HG02763 (cell line): Measurements from ENCODE around the gene C2CD4C.
"Not testable (repeated sequence)": the region's sequence is repeated elsewhere in the genome, so short reads cannot be mapped to it uniquely, and the experiment has no call there.

Experiments used
- ATAC-seq: cut with Tn5 transposase; IDR thresholded peaks from one replicate; pipeline ENCODE4 v1.9.1; 2021; ENCODE audit warnings: mild to moderate bottlenecking, moderate library complexity; ENCODE audit not compliant: unreplicated experiment

Gene C2CD4C

GRCh38 chr19:438416-438958 is 29.5 kb upstream of the C2CD4C start:
- ATAC-seq: no peak

- no peak for ATAC-seq
These were observed 28.1 kb upstream of the C2CD4C start for GRCh38 chr19:437041-437440.

GRCh38 chr19:436413-436950 is 27.5 kb upstream of the C2CD4C start:
- no peak for ATAC-seq

GRCh38 chr19:435707-436412 is 26.9 kb upstream of the C2CD4C start:
- no peak for ATAC-seq

GRCh38 chr19:435056-435706 is 26.2 kb upstream of the C2CD4C start:
- no peak for ATAC-seq

- ATAC-seq: no peak
These were observed 25.4 kb upstream of the C2CD4C start for GRCh38 chr19:434152-434960.

- ATAC-seq: no peak
These were observed 21.8 kb upstream of the C2CD4C start for GRCh38 chr19:430701-431100.

GRCh38 chr19:428149-428548 is 19.2 kb upstream of the C2CD4C start:
- no peak for ATAC-seq

- not testable (repeated sequence) for ATAC-seq
These were observed 18.7 kb upstream of the C2CD4C start for GRCh38 chr19:427675-428074.

GRCh38 chr19:426725-427445 is 17.9 kb upstream of the C2CD4C start:
- no peak for ATAC-seq

- ATAC-seq: no peak
These were observed 16.1 kb upstream of the C2CD4C start for GRCh38 chr19:425056-425455.

- ATAC-seq: no peak
These were observed 15.6 kb upstream of the C2CD4C start for GRCh38 chr19:424546-424945.

GRCh38 chr19:423691-424466 is 14.9 kb upstream of the C2CD4C start:
- no peak for ATAC-seq

- not testable (repeated sequence) for ATAC-seq
These were observed 13.9 kb upstream of the C2CD4C start for GRCh38 chr19:422917-423226.

GRCh38 chr19:422213-422916 is 13.4 kb upstream of the C2CD4C start:
- ATAC-seq: no peak

GRCh38 chr19:419721-420515 is 11.0 kb upstream of the C2CD4C start:
- no peak for ATAC-seq

GRCh38 chr19:418761-419671 is 10.1 kb upstream of the C2CD4C start:
- no peak for ATAC-seq

- no peak for ATAC-seq
These were observed 7.5 kb upstream of the C2CD4C start for GRCh38 chr19:416416-416815.
